ENCODE data around the gene ZNF83.
A peak's percentile ranks its signal among the peaks of the same experiment; 100 is the strongest.

ZNF83 gene

DNA sequence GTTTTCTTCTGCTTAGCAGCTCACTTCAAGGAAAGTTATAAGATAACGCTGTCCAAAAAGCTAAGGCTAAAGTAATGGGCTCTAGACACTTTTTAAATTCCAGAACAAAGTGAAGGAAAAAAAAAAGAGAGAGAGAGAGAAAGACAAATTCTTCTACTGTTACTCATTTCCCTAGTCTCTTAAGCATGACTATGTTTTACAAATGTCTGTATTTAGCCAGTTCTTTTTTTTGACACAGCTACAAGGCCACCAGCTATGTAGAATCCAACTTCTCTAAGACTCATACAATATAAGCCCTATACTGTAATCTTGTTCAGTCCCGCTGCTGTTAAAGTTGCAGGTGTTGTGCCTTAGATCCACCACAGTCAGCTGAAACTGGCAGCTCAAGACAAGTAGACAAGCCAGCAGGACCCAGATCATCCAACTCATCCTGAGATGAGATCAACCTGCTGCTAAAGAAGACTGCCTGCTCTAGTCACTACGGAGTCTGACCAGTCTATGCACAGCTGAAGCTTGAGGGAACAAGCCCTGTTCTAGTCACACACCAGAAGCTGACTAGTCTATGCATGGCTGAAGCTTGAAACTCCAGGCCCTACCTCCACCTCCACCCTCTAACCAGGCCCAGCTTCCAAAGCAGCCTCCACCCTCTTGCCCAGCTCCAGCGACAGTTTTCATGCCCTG lies 10.3 kb upstream of the ZNF83 start:
- peak overlapping the region; percentile 39 for H3K18ac ChIP-seq (ENCODE audit: low read length)
- peak overlapping the region; percentile 17 for H4K8ac ChIP-seq (ENCODE audit: low read depth, low read length)
- peak overlapping the region; percentile 52 for H3K14ac ChIP-seq (ENCODE audit: low read length)
- peaks cover 9 to 31% of the 10 kb centered on the region in 2 experiments for H3K36me3 ChIP-seq (ENCODE audit: control insufficient read depth in 1 of 2, insufficient read depth in 2 of 2, low read length in 2 of 2)
- peak overlapping the region; percentile 42 for H2BK5ac ChIP-seq (ENCODE audit: low read depth, low read length, poor library complexity)
- peak overlapping the region; percentile 84 for H3K27ac ChIP-seq (ENCODE audit: low read depth, low read length)
- no peak overlapping the region for H3K9ac ChIP-seq (ENCODE audit: low read length)
- peak overlapping the region; percentile 43 for H3K4me2 ChIP-seq (ENCODE audit: low read length)
- H3K9me3 ChIP-seq (ENCODE audit: insufficient read depth, low read depth, low read length): peaks cover 3% of the 10 kb centered on the region
- no peak overlapping the region for H3K4ac ChIP-seq (ENCODE audit: low read depth, low read length)
- H2BK120ac ChIP-seq (ENCODE audit: insufficient read depth, low read length, poor library complexity): peak overlapping the region; percentile 18
- H3K79me1 ChIP-seq (ENCODE audit: low read length): peaks cover 7% of the 10 kb centered on the region
- peak overlapping the region; percentile 70 for H3K23ac ChIP-seq (ENCODE audit: low read length)
- H2BK12ac ChIP-seq (ENCODE audit: low read length): peak overlapping the region; percentile 19
- peak overlapping the region; percentile 7 for H2AK5ac ChIP-seq (ENCODE audit: low read length)
- no peaks in the 10 kb centered on the region for H3K79me2 ChIP-seq (ENCODE audit: control insufficient read depth, insufficient read depth, low read length, poor library complexity)
- no peak overlapping the region for H4K12ac ChIP-seq (ENCODE audit: low read depth, low read length)
- peak overlapping the region; percentile 25 for H4K91ac ChIP-seq (ENCODE audit: low read depth, low read length)
- no peak overlapping the region for H3K4me3 ChIP-seq (ENCODE audit: low read depth, low read length)
- peak; percentile 40 to 55 for DNase-seq
- no CpG with 5 or more reads among the region's 4 CpGs for WGBS (ENCODE audit: extremely low coverage, insufficient coverage, insufficient read length)
- H3K27me3 ChIP-seq (ENCODE audit: insufficient read depth, low read length): no peaks in the 10 kb centered on the region
- peaks cover 9 to 14% of the 10 kb centered on the region in 2 experiments for H3K4me1 ChIP-seq (ENCODE audit: control insufficient read depth in 1 of 2, insufficient read depth in 2 of 2, low read length in 2 of 2)
- no peak overlapping the region for H2AFZ ChIP-seq (ENCODE audit: insufficient read depth, low read length, poor library complexity)

DNA sequence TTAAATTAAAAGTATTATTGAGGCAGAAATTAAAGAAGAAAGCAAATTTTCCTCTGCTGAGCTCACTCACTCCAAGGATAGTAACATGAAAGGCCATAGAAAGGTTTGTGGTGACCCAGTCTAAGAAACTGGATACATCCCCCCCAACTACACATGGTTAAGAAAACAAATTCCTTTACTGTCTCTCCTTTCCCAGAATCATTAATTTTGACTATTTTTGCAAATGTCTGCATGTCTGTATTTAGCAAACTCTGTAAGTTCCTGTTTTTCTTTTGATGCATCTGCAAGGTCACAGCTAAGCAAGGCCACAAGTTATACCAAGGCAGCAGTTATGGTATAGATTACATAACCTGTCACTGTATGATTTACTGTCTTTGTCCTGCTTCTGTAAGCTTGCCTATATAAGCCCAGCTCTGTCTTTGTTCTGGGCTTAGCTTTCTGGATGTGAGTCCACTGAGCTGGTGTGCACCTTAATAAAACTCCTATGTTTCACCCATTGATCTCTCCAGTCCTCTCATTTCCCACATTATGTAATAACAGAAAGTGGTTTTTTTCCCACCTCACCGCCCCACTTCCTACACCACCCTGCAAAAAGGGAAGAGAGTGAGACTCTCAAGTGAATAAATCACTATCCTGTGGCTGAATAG lies 8.5 kb upstream of the ZNF83 start:
- no peak overlapping the region for H2BK120ac ChIP-seq (ENCODE audit: insufficient read depth, low read length, poor library complexity)
- no peak overlapping the region for H2AK5ac ChIP-seq (ENCODE audit: low read length)
- no peak overlapping the region for H3K4me3 ChIP-seq (ENCODE audit: low read depth, low read length)
- no peak overlapping the region for H2BK12ac ChIP-seq (ENCODE audit: low read length)
- no peak overlapping the region for H3K4me2 ChIP-seq (ENCODE audit: low read length)
- H3K79me1 ChIP-seq (ENCODE audit: low read length): peaks cover 7% of the 10 kb centered on the region
- H3K36me3 ChIP-seq (ENCODE audit: control insufficient read depth in 1 of 2, insufficient read depth in 2 of 2, low read length in 2 of 2): peaks cover 5 to 17% of the 10 kb centered on the region in 2 experiments
- H3K23ac ChIP-seq (ENCODE audit: low read length): no peak overlapping the region
- H3K9me3 ChIP-seq (ENCODE audit: insufficient read depth, low read depth, low read length): peaks cover 3% of the 10 kb centered on the region
- H2BK5ac ChIP-seq (ENCODE audit: low read depth, low read length, poor library complexity): no peak overlapping the region
- no peak overlapping the region for H3K27ac ChIP-seq (ENCODE audit: low read depth, low read length)
- H4K12ac ChIP-seq (ENCODE audit: low read depth, low read length): no peak overlapping the region
- no peak overlapping the region for H3K4ac ChIP-seq (ENCODE audit: low read depth, low read length)
- no peak overlapping the region for H3K9ac ChIP-seq (ENCODE audit: low read length)
- H3K18ac ChIP-seq (ENCODE audit: low read length): no peak overlapping the region
- no peak overlapping the region for H2AFZ ChIP-seq (ENCODE audit: insufficient read depth, low read length, poor library complexity)
- H3K4me1 ChIP-seq (ENCODE audit: control insufficient read depth in 1 of 2, insufficient read depth in 2 of 2, low read length in 2 of 2): peaks cover 9 to 14% of the 10 kb centered on the region in 2 experiments
- H3K14ac ChIP-seq (ENCODE audit: low read length): no peak overlapping the region
- H3K27me3 ChIP-seq (ENCODE audit: insufficient read depth, low read length): no peaks in the 10 kb centered on the region
- no peak overlapping the region for H4K8ac ChIP-seq (ENCODE audit: low read depth, low read length)
- no peaks in the 10 kb centered on the region for H3K79me2 ChIP-seq (ENCODE audit: control insufficient read depth, insufficient read depth, low read length, poor library complexity)
- no peak for DNase-seq
- WGBS (ENCODE audit: extremely low coverage, insufficient coverage, insufficient read length): no CpG with 5 or more reads among the region's 1 CpG
- H4K91ac ChIP-seq (ENCODE audit: low read depth, low read length): no peak overlapping the region

DNA sequence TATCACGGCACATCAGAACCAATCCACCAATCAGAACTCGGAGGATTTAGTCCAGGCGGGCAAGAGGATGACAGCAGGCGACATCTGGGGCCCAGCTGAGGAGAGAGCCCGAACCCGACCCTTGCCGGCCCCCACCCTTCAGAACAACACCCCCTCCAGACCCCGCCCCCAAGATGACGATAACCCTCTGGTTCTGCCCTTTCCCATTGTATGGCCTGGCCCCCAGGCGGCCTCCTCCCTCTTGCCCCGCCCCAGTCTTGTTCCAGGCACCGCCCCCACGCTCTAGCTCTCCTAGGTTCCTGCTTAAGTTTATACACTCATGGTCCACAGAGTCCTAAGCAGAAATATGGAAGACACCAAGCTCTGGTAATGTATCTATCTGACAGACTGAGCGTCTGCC lies 2.8 kb upstream of the ZNF83 start:
- Histone ChIP-seq H4K12ac (ENCODE audit: low read depth, low read length) (no peak overlapping the region), H3K79me2 (ENCODE audit: control insufficient read depth, insufficient read depth, low read length, poor library complexity) (peaks cover 6% of the 10 kb centered on the region), H3K4me3 (ENCODE audit: low read depth, low read length) (no peak overlapping the region), H3K4me1 (ENCODE audit: control insufficient read depth in 1 of 2, insufficient read depth in 2 of 2, low read length in 2 of 2) (peaks cover 5 to 7% of the 10 kb centered on the region in 2 experiments), H3K23ac (ENCODE audit: low read length) (no peak overlapping the region), H2AK5ac (ENCODE audit: low read length) (no peak overlapping the region), H2AFZ (ENCODE audit: insufficient read depth, low read length, poor library complexity) (no peak overlapping the region), H3K79me1 (ENCODE audit: low read length) (peaks cover 8% of the 10 kb centered on the region), H2BK12ac (ENCODE audit: low read length) (no peak overlapping the region), H2BK5ac (ENCODE audit: low read depth, low read length, poor library complexity) (no peak overlapping the region), H3K4ac (ENCODE audit: low read depth, low read length) (no peak overlapping the region), H3K27ac (ENCODE audit: low read depth, low read length) (no peak overlapping the region), H2BK120ac (ENCODE audit: insufficient read depth, low read length, poor library complexity) (no peak overlapping the region), H4K91ac (ENCODE audit: low read depth, low read length) (no peak overlapping the region), H3K18ac (ENCODE audit: low read length) (no peak overlapping the region), H3K4me2 (ENCODE audit: low read length) (no peak overlapping the region), H3K9ac (ENCODE audit: low read length) (no peak overlapping the region), H3K14ac (ENCODE audit: low read length) (no peak overlapping the region), H3K27me3 (ENCODE audit: insufficient read depth, low read length) (no peaks in the 10 kb centered on the region), H3K36me3 (ENCODE audit: control insufficient read depth in 1 of 2, insufficient read depth in 2 of 2, low read length in 2 of 2) (peaks cover 0 to 2% of the 10 kb centered on the region in 2 experiments), H4K8ac (ENCODE audit: low read depth, low read length) (no peak overlapping the region), H3K9me3 (ENCODE audit: insufficient read depth, low read depth, low read length) (no peaks in the 10 kb centered on the region)
- no CpG with 5 or more reads among the region's 14 CpGs for WGBS (ENCODE audit: extremely low coverage, insufficient coverage, insufficient read length)
- peak in 1 of 2 donors; percentile 33 for DNase-seq

DNA sequence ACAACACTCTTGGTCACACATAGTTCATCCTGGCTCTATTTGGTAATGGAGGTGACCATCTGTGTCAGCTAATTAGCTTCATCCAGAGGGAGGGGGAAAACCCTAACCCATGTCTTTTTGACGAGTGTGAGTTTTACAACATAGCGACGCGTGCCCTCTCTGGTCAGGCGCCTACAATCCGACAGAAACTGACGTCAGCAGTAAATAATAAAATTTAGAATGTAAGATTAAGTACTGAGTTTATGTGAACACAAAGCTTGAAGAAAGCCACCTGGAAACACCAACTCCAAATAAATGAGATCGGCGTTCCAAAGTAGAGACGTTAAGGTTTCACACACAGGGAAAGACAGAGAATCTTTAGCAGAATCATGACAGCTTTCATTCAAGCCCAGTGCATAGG lies 1.8 kb upstream of the ZNF83 start:
- H3K4me3 ChIP-seq (ENCODE audit: low read depth, low read length): no peak overlapping the region
- WGBS (ENCODE audit: extremely low coverage, insufficient coverage, insufficient read length): no CpG with 5 or more reads among the region's 10 CpGs
- DNase-seq: no peak

More for the DNA sequence above, 1.8 kb upstream of the ZNF83 start:
- no peak overlapping the region for H2BK120ac ChIP-seq (ENCODE audit: insufficient read depth, low read length, poor library complexity)
- no peak overlapping the region for H2BK12ac ChIP-seq (ENCODE audit: low read length)
- H3K23ac ChIP-seq (ENCODE audit: low read length): no peak overlapping the region
- H4K91ac ChIP-seq (ENCODE audit: low read depth, low read length): no peak overlapping the region
- peaks cover 5 to 7% of the 10 kb centered on the region in 2 experiments for H3K4me1 ChIP-seq (ENCODE audit: control insufficient read depth in 1 of 2, insufficient read depth in 2 of 2, low read length in 2 of 2)
- peaks cover 3 to 5% of the 10 kb centered on the region in 2 experiments for H3K36me3 ChIP-seq (ENCODE audit: control insufficient read depth in 1 of 2, insufficient read depth in 2 of 2, low read length in 2 of 2)
- no peak overlapping the region for H4K8ac ChIP-seq (ENCODE audit: low read depth, low read length)
- peaks cover 8% of the 10 kb centered on the region for H3K79me1 ChIP-seq (ENCODE audit: low read length)
- no peak overlapping the region for H3K4me2 ChIP-seq (ENCODE audit: low read length)
- H2BK5ac ChIP-seq (ENCODE audit: low read depth, low read length, poor library complexity): no peak overlapping the region
- H3K9me3 ChIP-seq (ENCODE audit: insufficient read depth, low read depth, low read length): no peaks in the 10 kb centered on the region
- no peak overlapping the region for H4K12ac ChIP-seq (ENCODE audit: low read depth, low read length)
- no peak overlapping the region for H3K4ac ChIP-seq (ENCODE audit: low read depth, low read length)
- no peak overlapping the region for H3K9ac ChIP-seq (ENCODE audit: low read length)
- peaks cover 6% of the 10 kb centered on the region for H3K79me2 ChIP-seq (ENCODE audit: control insufficient read depth, insufficient read depth, low read length, poor library complexity)
- H3K18ac ChIP-seq (ENCODE audit: low read length): no peak overlapping the region
- no peak overlapping the region for H2AFZ ChIP-seq (ENCODE audit: insufficient read depth, low read length, poor library complexity)
- no peak overlapping the region for H2AK5ac ChIP-seq (ENCODE audit: low read length)
- H3K27ac ChIP-seq (ENCODE audit: low read depth, low read length): no peak overlapping the region
- H3K27me3 ChIP-seq (ENCODE audit: insufficient read depth, low read length): no peaks in the 10 kb centered on the region
- no peak overlapping the region for H3K14ac ChIP-seq (ENCODE audit: low read length)

All from trophoblast cell (in vitro differentiated cells and primary cell).